ENCODE measurements around the gene BBLN.

The BBLN gene

DNA sequence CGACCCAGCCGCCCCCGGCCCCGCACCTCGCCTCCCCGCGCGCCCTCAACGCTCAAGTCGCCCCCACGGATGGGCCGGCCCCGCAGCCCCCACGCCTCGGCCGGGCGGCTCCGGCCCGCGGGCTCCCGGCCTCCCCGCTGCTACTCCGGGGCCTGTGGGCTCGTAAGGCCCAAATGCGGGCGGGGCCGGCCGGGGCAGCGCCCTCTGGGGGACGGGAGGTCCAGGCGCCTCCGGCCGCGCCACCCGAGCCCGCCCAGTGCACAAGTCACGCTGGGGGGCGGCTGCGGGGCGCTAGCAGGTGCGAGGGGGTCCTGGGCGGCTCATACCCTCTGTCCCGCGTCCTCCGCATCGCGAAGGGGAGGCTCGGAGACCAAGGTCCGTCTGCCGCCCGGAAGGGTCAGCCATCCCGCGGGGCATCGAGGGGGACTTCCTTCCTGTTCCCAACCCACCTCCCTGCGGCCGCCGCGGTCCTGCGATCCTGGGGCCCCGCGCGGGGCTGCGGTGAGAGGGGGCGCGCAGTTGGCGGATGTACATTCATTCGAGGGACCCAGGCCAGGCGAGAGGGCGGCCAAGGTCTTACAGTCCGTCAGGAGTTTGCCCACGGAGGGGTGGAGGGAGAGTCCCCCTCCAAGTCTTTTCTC is 31.5 kb downstream of the BBLN start, which contains the start of gene CIZ1:
TSS of gene CIZ1 (minus strand) at position 167 of the 641 bp plus-strand sequence. CDS start 715 bp downstream, outside the sequence.
- CTCF ChIA-PET: no interaction called here
- peak; percentile 86 for DNase-seq (ENCODE audit: extremely low spot score)
- POLR2A ChIA-PET: interaction anchor here (0.6 to 1.4 kb wide), 6 partner anchors 9 to 65 kb away, joined by 3 to 4 read pairs (median 4); no protein-coding TSS in a partner anchor
- TF ChIP-seq ARNT (IDR thresholded peaks at IDR 0.05): peak; percentile 48; the same call in 1 of the 2 replicates
- peak; percentile 85 for TF ChIP-seq FOXM1 (IDR thresholded peaks at IDR 0.05; ENCODE audit: borderline replicate concordance)
- TF ChIP-seq L3MBTL2 (conservative IDR thresholded peaks at IDR 0.05): peak; percentile 29; the same call in 1 of the 2 replicates
- no peak for TF ChIP-seq HDGF (IDR thresholded peaks at IDR 0.05; ENCODE audit: borderline replicate concordance)
- TF ChIP-seq SP1 (IDR thresholded peaks at IDR 0.05): no peak
- no peak for TF ChIP-seq FOXA1 (IDR thresholded peaks at IDR 0.05)

DNA sequence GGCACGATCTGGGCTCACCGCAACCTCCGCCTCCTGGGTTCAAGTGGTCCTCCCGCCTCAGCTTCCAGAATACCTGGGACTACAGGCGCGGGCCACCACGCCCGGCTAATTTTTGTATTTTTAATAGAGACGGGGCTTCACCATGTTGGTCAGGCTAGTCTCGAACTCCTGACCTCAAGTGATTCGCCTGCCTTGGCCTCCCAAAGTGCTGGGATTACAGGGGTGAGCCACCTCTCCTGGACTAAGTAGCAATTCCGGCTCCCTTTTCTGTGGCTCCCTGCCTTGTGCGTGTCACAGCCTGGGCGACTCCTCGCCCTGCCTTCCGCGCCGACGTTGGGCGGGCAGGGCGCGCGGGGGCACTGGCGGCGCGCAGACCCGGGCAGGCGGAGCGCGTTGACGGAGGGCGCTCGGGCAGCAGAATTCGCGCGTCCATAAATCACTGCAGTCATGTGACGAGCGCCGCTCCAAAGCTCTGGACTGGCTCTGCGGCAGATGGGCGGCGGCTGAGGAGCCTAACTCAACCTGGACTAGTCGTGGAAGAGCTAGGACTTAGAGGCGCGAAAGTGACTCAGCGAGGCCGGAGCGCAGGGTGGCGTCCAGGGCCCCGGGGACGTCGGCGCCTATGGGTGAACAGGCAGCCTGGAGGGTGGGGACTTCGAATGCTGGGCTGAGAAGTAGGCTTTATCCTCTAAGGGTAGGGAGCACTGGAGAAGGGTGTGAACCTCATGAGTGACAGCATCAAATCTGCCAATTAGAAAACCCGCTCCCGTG is 32.7 kb downstream of the BBLN start:
- ChIA-PET CTCF (interaction anchor here (0.5 to 1.5 kb wide), 7 partner anchors 9 to 1826 kb away, joined by 3 to 5 read pairs (median 3); partner anchors contain the start of gene DNM1), POLR2A (interaction anchor here (0.6 to 2.0 kb wide), 4 partner anchors 9 to 62 kb away, joined by 3 to 8 read pairs (median 6); partner anchors contain the start of genes BBLN and DNM1)
- DNase-seq (ENCODE audit: extremely low spot score): peak; percentile 88
- TF ChIP-seq L3MBTL2 (conservative IDR thresholded peaks at IDR 0.05) (peak; percentile 92), ZNF384 (IDR thresholded peaks at IDR 0.05) (no peak), NFRKB (IDR thresholded peaks at IDR 0.05) (no peak), FOXK2 (IDR thresholded peaks at IDR 0.05) (no peak), LEF1 (IDR thresholded peaks at IDR 0.05; ENCODE audit: borderline replicate concordance) (no peak), CTBP1 (IDR thresholded peaks at IDR 0.05; ENCODE audit: borderline replicate concordance) (no peak), HDGF (IDR thresholded peaks at IDR 0.05; ENCODE audit: borderline replicate concordance) (no peak), ELF4 (IDR thresholded peaks at IDR 0.05) (no peak), TARDBP (IDR thresholded peaks at IDR 0.05) (no peak), FOXM1 (IDR thresholded peaks at IDR 0.05; ENCODE audit: borderline replicate concordance) (no peak), FOXA1 (IDR thresholded peaks at IDR 0.05) (no peak), ARNT (IDR thresholded peaks at IDR 0.05) (peak; percentile 86; the same call in 1 of the 2 replicates), SP1 (IDR thresholded peaks at IDR 0.05) (no peak), BHLHE40 (IDR thresholded peaks at IDR 0.05; ENCODE audit: borderline replicate concordance) (no peak), SUZ12 (IDR thresholded peaks at IDR 0.05) (no peak)
- TF ChIP-seq, protein P1, sequence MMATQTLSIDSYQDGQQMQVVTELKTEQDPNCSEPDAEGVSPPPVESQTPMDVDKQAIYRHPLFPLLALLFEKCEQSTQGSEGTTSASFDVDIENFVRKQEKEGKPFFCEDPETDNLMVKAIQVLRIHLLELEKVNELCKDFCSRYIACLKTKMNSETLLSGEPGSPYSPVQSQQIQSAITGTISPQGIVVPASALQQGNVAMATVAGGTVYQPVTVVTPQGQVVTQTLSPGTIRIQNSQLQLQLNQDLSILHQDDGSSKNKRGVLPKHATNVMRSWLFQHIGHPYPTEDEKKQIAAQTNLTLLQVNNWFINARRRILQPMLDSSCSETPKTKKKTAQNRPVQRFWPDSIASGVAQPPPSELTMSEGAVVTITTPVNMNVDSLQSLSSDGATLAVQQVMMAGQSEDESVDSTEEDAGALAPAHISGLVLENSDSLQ (IDR thresholded peaks at IDR 0.05): peak; percentile 98

DNA sequence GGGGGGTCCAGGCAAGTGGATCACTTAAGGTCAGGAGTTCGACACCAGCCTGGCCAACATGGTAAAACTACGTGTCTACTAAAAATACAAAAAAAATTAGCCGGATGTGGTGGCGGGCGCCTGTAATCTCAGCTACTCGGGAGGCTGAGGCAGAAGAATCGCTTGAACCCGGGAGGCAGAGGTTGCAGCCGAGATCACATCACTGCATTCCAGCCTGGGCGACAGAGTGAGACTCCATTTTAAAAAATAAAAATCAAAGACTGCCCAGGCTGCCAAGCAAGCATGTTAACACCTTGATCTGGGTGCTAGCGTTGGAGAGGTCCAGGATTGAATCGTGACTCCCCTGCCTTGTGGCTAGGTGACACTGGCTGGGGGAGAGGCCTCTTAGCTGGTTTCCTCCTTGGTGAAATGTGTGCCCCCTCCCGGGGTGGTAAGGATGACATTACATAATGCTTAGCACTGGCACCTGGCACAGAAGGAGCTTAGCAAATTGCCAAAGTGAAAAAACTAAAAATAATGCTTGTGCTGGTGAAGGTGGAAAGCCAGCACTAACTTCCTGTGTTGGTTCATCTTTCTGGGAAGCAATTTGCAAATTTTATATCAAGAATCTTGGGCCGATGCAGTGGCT is 33.5 kb downstream of the BBLN start:
- no peak for TF ChIP-seq CTBP1 (IDR thresholded peaks at IDR 0.05; ENCODE audit: borderline replicate concordance)
- no peak for TF ChIP-seq SP1 (IDR thresholded peaks at IDR 0.05)
- TF ChIP-seq FOXM1 (IDR thresholded peaks at IDR 0.05; ENCODE audit: borderline replicate concordance): no peak
- TF ChIP-seq LEF1 (IDR thresholded peaks at IDR 0.05; ENCODE audit: borderline replicate concordance): no peak
- TF ChIP-seq NFRKB (IDR thresholded peaks at IDR 0.05): no peak
- no peak for TF ChIP-seq FOXK2 (IDR thresholded peaks at IDR 0.05)
- TF ChIP-seq BHLHE40 (IDR thresholded peaks at IDR 0.05; ENCODE audit: borderline replicate concordance): no peak
- no peak for TF ChIP-seq SUZ12 (IDR thresholded peaks at IDR 0.05)
- TF ChIP-seq TARDBP (IDR thresholded peaks at IDR 0.05): no peak
- no peak for TF ChIP-seq ARNT (IDR thresholded peaks at IDR 0.05)
- TF ChIP-seq ZNF384 (IDR thresholded peaks at IDR 0.05): no peak
- ChIA-PET CTCF (interaction anchor here (0.5 to 1.5 kb wide), 6 partner anchors 9 to 111 kb away, joined by 3 to 5 read pairs (median 3); partner anchors contain the start of gene DNM1), POLR2A (interaction anchor here (0.6 to 2.0 kb wide), 4 partner anchors 10 to 62 kb away, joined by 3 to 8 read pairs (median 6); partner anchors contain the start of genes BBLN and DNM1)
- no peak for DNase-seq (ENCODE audit: extremely low spot score)

DNA sequence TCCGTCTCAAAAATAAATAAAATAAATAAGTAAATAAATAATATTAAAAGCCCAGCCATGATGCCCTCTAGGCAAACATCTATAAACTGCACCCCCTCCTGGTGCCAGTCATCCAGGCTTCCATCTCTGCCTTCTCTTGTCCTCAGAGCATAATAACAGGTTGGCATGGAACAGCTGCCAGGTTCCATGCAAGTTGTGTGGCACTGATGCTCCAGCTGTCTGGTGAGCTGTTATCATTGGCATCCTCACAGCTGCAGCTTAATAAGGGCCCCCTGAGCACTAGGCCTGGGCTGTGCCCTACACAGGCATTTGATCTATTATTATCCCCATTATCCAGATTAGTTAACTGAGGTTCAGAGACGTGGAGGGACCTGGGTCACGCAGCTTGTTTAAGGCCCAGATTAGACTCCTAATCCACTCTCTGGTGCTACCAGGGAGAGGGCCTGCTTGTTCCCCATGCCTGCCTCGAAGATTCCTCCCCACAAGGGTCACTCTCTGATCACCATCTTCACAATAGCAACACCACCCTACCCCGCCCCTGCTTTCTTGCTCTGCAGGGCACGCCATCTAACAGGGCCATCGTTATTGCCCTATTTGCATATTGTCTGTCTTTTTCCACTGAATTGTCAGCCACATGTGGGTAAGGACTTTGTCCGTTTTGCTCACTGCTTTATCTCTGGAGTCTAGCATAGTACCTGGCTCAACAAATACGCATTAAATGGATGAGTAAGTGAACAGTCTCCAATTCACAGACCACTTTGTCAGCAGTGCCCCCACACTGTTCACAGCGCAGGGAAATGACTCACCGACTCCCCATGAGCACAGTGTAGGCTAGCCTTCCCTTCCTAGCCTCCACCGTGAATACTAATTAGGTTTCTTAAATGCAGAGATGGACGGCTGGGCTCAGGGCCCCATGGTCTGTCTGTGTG is 41.6 kb downstream of the BBLN start:
- TF ChIP-seq ELF4 (IDR thresholded peaks at IDR 0.05) (no peak), ZNF384 (IDR thresholded peaks at IDR 0.05) (no peak), FOXA1 (IDR thresholded peaks at IDR 0.05) (no peak), LEF1 (IDR thresholded peaks at IDR 0.05; ENCODE audit: borderline replicate concordance) (no peak), SP1 (IDR thresholded peaks at IDR 0.05) (no peak), NFRKB (IDR thresholded peaks at IDR 0.05) (no peak), ARNT (IDR thresholded peaks at IDR 0.05) (no peak), HDGF (IDR thresholded peaks at IDR 0.05; ENCODE audit: borderline replicate concordance) (no peak), CTBP1 (IDR thresholded peaks at IDR 0.05; ENCODE audit: borderline replicate concordance) (no peak), FOXK2 (IDR thresholded peaks at IDR 0.05) (no peak), TARDBP (IDR thresholded peaks at IDR 0.05) (no peak), FOXM1 (IDR thresholded peaks at IDR 0.05; ENCODE audit: borderline replicate concordance) (no peak), BHLHE40 (IDR thresholded peaks at IDR 0.05; ENCODE audit: borderline replicate concordance) (no peak), SUZ12 (IDR thresholded peaks at IDR 0.05) (no peak)
- TF ChIP-seq, protein P1 (IDR thresholded peaks at IDR 0.05): no peak
- POLR2A ChIA-PET: interaction anchor here (0.6 kb wide), 1 partner anchor 632 kb away, joined by 3 read pairs; no protein-coding TSS in a partner anchor
- DNase-seq (ENCODE audit: extremely low spot score): no peak
- CTCF ChIA-PET: no interaction called here

DNA sequence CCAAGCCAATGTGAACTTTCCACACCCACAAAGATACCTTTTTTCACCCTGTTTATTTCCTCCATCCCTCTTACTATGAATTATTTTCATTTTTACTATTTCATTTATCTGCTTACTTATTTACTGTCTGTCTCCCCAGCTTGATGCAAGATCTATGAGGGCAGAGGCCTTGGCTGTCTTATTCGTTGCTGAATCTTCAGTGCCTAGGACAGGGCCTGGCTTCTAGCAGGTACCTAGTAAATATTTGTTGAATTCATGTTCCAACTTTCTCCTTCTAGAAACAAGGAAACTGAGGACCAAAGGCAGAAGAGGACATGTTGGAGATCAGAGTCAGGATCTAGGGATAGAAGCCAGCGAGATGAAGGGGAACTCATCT is 42.6 kb downstream of the BBLN start:
- no peak for TF ChIP-seq TARDBP (IDR thresholded peaks at IDR 0.05)
- no peak for TF ChIP-seq BHLHE40 (IDR thresholded peaks at IDR 0.05; ENCODE audit: borderline replicate concordance)
- no peak for TF ChIP-seq ARNT (IDR thresholded peaks at IDR 0.05)
- no peak for TF ChIP-seq SUZ12 (IDR thresholded peaks at IDR 0.05)
- TF ChIP-seq CTBP1 (IDR thresholded peaks at IDR 0.05; ENCODE audit: borderline replicate concordance): no peak
- no peak for TF ChIP-seq HDGF (IDR thresholded peaks at IDR 0.05; ENCODE audit: borderline replicate concordance)
- no peak for TF ChIP-seq ZNF384 (IDR thresholded peaks at IDR 0.05)
- no peak for TF ChIP-seq FOXA1 (IDR thresholded peaks at IDR 0.05)
- TF ChIP-seq ELF4 (IDR thresholded peaks at IDR 0.05): no peak
- DNase-seq (ENCODE audit: extremely low spot score): no peak
- ChIA-PET POLR2A (no interaction called here), CTCF (no interaction called here)
